Coronary artery (tissue), 2 donors: ENCODE data around the gene SNX8.

Experiments used
- DNase-seq: peaks from one replicate; pipeline ENCODE4 v3.0.0-alpha.2; 2017; ENCODE audit warnings: low spot score
- H3K27ac ChIP-seq, 2 donors: fragments of 200-600 bp; sonication (generic); one replicate each; pipeline ENCODE4 v1.5.1; 2016 to 2019
- H3K4me3 ChIP-seq: fragments of 200-600 bp; sonication (generic); 2 replicates; pipeline ENCODE4 v1.5.1; 2016; ENCODE audit warnings: mild to moderate bottlenecking, moderate library complexity
- TF ChIP-seq, protein P1 (sequence below): fragments of 200-600 bp; sonication (generic); IDR thresholded peaks from one replicate; pipeline ENCODE4 v1.5.1; 2019; ENCODE audit warnings: antibody characterized with exemption

The SNX8 gene

DNA sequence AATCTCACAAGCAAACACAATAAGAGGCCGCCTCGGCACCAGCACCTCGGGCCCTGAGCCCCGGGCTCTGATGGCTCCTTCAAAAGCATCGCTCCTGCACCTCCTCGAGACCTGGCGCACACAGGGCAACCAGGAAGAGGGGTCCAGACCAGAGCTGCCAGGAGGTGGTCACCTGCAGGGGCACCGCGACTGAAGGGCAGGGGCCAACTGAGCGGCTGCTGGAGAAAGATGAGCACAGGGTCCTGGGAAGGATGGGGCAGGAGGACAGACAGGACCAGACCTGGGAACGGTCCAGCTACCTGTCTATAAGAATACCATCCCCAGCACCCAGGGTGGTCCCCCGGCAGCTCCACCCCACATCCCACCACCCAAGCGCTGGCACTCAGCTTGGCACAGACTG, 102.3 kb downstream of the SNX8 start:
- no peak for DNase-seq
- no peak overlapping the region for H3K4me3 ChIP-seq
- TF ChIP-seq, protein P1, sequence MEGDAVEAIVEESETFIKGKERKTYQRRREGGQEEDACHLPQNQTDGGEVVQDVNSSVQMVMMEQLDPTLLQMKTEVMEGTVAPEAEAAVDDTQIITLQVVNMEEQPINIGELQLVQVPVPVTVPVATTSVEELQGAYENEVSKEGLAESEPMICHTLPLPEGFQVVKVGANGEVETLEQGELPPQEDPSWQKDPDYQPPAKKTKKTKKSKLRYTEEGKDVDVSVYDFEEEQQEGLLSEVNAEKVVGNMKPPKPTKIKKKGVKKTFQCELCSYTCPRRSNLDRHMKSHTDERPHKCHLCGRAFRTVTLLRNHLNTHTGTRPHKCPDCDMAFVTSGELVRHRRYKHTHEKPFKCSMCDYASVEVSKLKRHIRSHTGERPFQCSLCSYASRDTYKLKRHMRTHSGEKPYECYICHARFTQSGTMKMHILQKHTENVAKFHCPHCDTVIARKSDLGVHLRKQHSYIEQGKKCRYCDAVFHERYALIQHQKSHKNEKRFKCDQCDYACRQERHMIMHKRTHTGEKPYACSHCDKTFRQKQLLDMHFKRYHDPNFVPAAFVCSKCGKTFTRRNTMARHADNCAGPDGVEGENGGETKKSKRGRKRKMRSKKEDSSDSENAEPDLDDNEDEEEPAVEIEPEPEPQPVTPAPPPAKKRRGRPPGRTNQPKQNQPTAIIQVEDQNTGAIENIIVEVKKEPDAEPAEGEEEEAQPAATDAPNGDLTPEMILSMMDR = no peak
- H3K27ac ChIP-seq = no peak overlapping the region

DNA sequence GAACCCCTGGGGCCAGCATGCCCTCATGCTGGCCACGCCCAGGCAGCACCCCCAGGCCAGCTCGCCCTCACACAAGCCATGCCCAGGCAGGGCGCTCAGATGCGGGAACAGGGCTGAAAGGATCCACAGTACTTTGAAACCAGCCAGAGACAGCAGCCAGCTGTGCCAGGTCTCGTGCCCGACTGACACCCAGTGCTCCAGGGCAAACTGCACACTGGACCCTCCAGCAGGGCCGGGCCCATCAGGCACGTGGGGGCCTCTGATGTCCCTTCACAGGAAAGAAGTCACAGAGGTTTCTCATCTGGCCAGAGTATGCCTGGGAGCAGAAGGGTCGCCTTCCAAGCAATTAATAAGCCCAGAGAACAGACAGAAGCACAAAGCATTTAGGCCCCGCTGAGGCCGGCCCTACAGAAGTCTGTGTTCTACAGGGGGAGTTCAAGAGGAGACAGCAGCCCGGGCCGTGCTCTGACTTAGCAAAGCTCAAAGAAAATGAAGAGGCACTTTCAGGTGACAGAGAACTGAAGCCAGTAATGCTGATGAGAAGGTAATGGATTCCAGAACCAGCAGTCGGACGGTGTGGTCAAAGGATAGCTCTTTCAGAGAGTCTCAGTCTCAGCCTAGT, 102.9 kb downstream of the SNX8 start:
- DNase-seq = no peak
- TF ChIP-seq, protein P1 = no peak
- H3K27ac ChIP-seq = no peak overlapping the region
- no peak overlapping the region for H3K4me3 ChIP-seq

DNA sequence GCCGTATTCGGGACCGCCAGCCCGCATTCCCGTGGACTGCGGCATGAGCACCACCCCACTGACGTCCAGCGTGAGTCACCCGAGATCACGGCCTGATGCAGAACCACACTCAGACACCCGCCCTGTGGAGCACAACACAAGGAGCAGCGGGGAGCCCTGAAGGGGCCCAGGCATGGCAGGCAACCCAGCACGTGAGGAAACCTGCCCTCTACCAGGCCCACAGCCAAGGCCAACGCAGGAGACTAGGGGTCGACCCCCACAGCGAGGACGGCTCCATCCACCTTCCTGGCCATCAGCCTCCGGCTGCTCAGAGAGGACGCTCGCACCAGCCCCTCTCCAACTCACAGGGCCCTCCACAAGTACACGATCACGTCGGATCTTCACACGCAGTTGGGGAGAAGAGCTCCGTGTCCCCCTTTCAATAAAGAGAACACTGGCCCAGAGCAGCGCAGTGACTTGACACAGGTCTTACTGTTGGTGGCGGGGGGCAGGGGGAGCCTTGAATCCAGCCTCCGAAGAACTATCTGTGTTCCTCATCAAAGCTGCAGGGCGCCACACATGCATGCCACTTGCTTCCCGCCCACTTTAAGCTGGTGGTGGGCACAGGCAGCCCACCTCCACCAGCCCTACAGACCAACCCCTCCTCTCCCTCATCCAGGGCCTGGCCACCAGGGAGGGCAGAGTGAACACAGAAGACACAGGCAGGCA, 103.5 kb downstream of the SNX8 start:
- Histone ChIP-seq H3K4me3 (no peak overlapping the region), H3K27ac (no peak overlapping the region)
- TF ChIP-seq, protein P1 = no peak
- DNase-seq = no peak

DNA sequence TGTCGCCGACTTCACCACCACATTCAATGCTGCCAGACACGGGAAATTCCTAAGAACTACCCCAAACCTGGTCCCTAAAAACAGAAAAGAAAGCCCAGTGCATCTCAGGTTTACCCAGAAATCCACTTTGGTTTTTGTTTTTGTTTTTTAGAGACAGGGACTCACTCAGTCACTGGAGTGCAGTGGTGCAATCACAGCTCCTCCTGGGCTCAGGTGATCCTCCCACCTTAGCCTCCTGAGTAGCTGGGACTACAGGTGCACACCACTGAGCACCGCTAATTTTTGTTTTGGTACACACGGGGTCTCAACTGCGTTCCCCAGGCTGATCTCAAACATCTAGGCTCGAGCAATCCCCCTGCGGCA, 104.3 kb downstream of the SNX8 start:
- Histone ChIP-seq H3K27ac (no peak overlapping the region), H3K4me3 (no peak overlapping the region)
- no peak for DNase-seq
- TF ChIP-seq, protein P1 = no peak

DNA sequence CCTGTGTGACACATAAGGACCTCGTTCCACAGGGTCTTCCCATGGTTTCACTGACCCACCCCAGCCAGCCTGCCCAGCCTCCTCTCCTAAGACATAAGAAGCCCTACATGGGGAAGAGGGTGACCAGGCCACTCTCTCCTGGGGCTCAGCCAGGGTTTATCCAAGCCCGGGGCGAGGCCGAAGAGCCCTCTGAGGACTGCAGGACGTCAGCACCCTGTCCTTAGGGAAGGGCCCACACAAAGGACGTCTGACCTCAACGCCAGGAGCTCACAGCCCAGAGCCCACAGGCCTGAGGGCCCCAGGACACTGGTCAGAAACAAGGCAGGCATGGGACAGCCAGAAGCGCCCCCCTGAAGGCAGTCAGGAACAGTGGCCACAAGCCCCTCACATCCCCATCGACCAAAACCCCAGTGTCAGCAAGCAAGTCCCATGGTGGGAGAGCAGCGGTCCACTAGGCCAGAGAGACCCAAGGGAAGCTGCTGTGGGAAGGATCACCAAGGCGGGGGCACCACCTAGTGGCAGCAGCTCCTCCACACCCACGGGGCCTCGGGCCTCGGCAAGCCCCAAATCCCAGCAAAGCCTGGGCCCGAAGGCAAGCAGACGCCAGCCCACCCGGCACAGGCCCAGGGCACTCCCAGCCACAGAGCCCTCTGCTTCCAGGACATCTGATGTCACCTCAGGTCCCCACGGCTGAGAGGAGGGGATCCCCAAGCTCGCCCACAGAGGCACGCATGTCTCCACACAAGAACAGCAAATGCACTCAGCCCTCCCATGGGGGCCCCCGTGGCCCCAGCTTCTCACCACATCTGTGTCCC, 104.9 kb downstream of the SNX8 start:
- no peak for DNase-seq
- Histone ChIP-seq H3K4me3 (no peak overlapping the region), H3K27ac (no peak overlapping the region)
- TF ChIP-seq, protein P1 = peak; percentile 34

DNA sequence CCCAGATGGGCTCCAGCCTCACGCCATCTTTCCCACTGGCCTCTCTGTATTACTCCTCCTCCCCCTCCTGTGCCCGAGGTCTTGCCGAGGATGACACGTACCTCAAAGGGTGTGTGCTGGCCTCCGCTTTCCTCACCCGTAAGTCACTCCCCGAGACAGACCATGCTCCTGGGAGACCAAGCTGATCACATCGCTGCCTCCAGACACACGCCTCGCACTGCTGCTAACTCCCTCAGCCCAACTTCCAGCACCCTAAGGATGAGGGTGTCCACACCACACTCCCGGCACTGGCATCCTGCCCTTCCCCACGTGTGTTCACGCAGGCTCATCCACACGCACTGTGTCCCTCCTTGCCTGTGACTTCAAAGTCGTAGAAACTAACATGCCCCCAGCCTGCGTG, 105.5 kb downstream of the SNX8 start:
- TF ChIP-seq, protein P1 = no peak
- DNase-seq = no peak
- no peak overlapping the region for H3K27ac ChIP-seq
- no peak overlapping the region for H3K4me3 ChIP-seq
